ENCODE data around the gene OR8H3.
"Not testable (repeated sequence)": the region's sequence is repeated elsewhere in the genome, so short reads cannot be mapped to it uniquely, and the experiment has no call there.

OR8H3 gene

GRCh38 chr11:56122073-56122472, at the start of gene OR8H3:
Gene OR8H3 (plus strand): TSS chr11:56122373. CDS start chr11:56122373, 0 bp downstream.
- H3K9me3 ChIP-seq (ENCODE audit: control insufficient read depth in 2 of 2, low read length in 2 of 2): no peaks in the 10 kb centered on the region
- H3K9ac ChIP-seq (ENCODE audit: low read depth in 1 of 2, low read length in 2 of 2): no peak within 1 kb of the TSS
- H3K27ac ChIP-seq (ENCODE audit: low read depth in 2 of 2, low read length in 2 of 2): no peak within 1 kb of the TSS
- no peaks in the 10 kb centered on the region for H3K4me1 ChIP-seq (ENCODE audit: control insufficient read depth in 2 of 2, insufficient read depth in 2 of 2, low read length in 2 of 2)
- no peaks in the 10 kb centered on the region for H3K27me3 ChIP-seq (ENCODE audit: control insufficient read depth in 2 of 2, insufficient read depth in 2 of 2, low read length in 2 of 2)
- no peak within 1 kb of the TSS for H3K4me3 ChIP-seq (ENCODE audit: low read length in 2 of 2)
- no peaks in the 10 kb centered on the region for H3K36me3 ChIP-seq (ENCODE audit: control insufficient read depth in 2 of 2, insufficient read depth in 2 of 2, low read length in 2 of 2)

GRCh38 chr11:56089697-56090096, 32.5 kb upstream of the OR8H3 start:
- Histone ChIP-seq H3K9me3 (ENCODE audit: control insufficient read depth in 2 of 2, low read length in 2 of 2) (no peaks in the 10 kb centered on the region), H3K27ac (ENCODE audit: low read depth in 2 of 2, low read length in 2 of 2) (no peak overlapping the region), H3K4me3 (ENCODE audit: low read length in 2 of 2) (no peak overlapping the region)

GRCh38 chr11:56093008-56093407, 29.2 kb upstream of the OR8H3 start, which contains the start of gene OR8I2:
Gene OR8I2 (plus strand): TSS chr11:56093308. CDS start chr11:56093308, 0 bp downstream.
- no peaks in the 10 kb centered on the region for H3K9me3 ChIP-seq (ENCODE audit: control insufficient read depth in 2 of 2, low read length in 2 of 2)
- no peak within 1 kb of the TSS for H3K4me3 ChIP-seq (ENCODE audit: low read length in 2 of 2)
- no peak within 1 kb of the TSS for H3K27ac ChIP-seq (ENCODE audit: low read depth in 2 of 2, low read length in 2 of 2)
- no peaks in the 10 kb centered on the region for H3K36me3 ChIP-seq (ENCODE audit: control insufficient read depth in 2 of 2, insufficient read depth in 2 of 2, low read length in 2 of 2)
- H3K4me1 ChIP-seq (ENCODE audit: control insufficient read depth in 2 of 2, insufficient read depth in 2 of 2, low read length in 2 of 2): no peaks in the 10 kb centered on the region
- H3K27me3 ChIP-seq (ENCODE audit: control insufficient read depth in 2 of 2, insufficient read depth in 2 of 2, low read length in 2 of 2): no peaks in the 10 kb centered on the region
- H3K9ac ChIP-seq (ENCODE audit: low read depth in 1 of 2, low read length in 2 of 2): no peak within 1 kb of the TSS

More at GRCh38 chr11:56089697-56090096, 32.5 kb upstream of the OR8H3 start:
- Histone ChIP-seq H3K9ac (ENCODE audit: low read depth in 1 of 2, low read length in 2 of 2) (no peak overlapping the region), H3K4me1 (ENCODE audit: control insufficient read depth in 2 of 2, insufficient read depth in 2 of 2, low read length in 2 of 2) (no peaks in the 10 kb centered on the region), H3K27me3 (ENCODE audit: control insufficient read depth in 2 of 2, insufficient read depth in 2 of 2, low read length in 2 of 2) (no peaks in the 10 kb centered on the region), H3K36me3 (ENCODE audit: control insufficient read depth in 2 of 2, insufficient read depth in 2 of 2, low read length in 2 of 2) (no peaks in the 10 kb centered on the region)

GRCh38 chr11:56103210-56103737, 18.9 kb upstream of the OR8H3 start, which contains the start of gene OR8H2:
Gene OR8H2 (plus strand): TSS chr11:56103687. CDS start chr11:56105043, 1,356 bp downstream.
- H3K4me1 ChIP-seq (ENCODE audit: control insufficient read depth in 2 of 2, insufficient read depth in 2 of 2, low read length in 2 of 2): no peaks in the 10 kb centered on the region
- H3K27ac ChIP-seq (ENCODE audit: low read depth in 2 of 2, low read length in 2 of 2): no peak within 1 kb of the TSS
- no peaks in the 10 kb centered on the region for H3K9me3 ChIP-seq (ENCODE audit: control insufficient read depth in 2 of 2, low read length in 2 of 2)

GRCh38 chr11:56140151-56140661, 18.0 kb downstream of the OR8H3 start, which contains the start of gene OR8J3:
Gene OR8J3 (minus strand): TSS chr11:56140201. CDS start chr11:56137718, 2,483 bp downstream.
- Histone ChIP-seq H3K9ac (ENCODE audit: low read depth in 1 of 2, low read length in 2 of 2) (no peak within 1 kb of the TSS), H3K27me3 (ENCODE audit: control insufficient read depth in 2 of 2, insufficient read depth in 2 of 2, low read length in 2 of 2) (no peaks in the 10 kb centered on the region), H3K36me3 (ENCODE audit: control insufficient read depth in 2 of 2, insufficient read depth in 2 of 2, low read length in 2 of 2) (no peaks in the 10 kb centered on the region), H3K27ac (ENCODE audit: low read depth in 2 of 2, low read length in 2 of 2) (no peak within 1 kb of the TSS), H3K9me3 (ENCODE audit: control insufficient read depth in 2 of 2, low read length in 2 of 2) (no peaks in the 10 kb centered on the region), H3K4me1 (ENCODE audit: control insufficient read depth in 2 of 2, insufficient read depth in 2 of 2, low read length in 2 of 2) (no peaks in the 10 kb centered on the region), H3K4me3 (ENCODE audit: low read length in 2 of 2) (no peak within 1 kb of the TSS)

More at GRCh38 chr11:56103210-56103737, 18.9 kb upstream of the OR8H3 start, which contains the start of gene OR8H2:
- no peaks in the 10 kb centered on the region for H3K27me3 ChIP-seq (ENCODE audit: control insufficient read depth in 2 of 2, insufficient read depth in 2 of 2, low read length in 2 of 2)
- H3K36me3 ChIP-seq (ENCODE audit: control insufficient read depth in 2 of 2, insufficient read depth in 2 of 2, low read length in 2 of 2): no peaks in the 10 kb centered on the region
- no peak within 1 kb of the TSS for H3K4me3 ChIP-seq (ENCODE audit: low read length in 2 of 2)
- no peak within 1 kb of the TSS for H3K9ac ChIP-seq (ENCODE audit: low read depth in 1 of 2, low read length in 2 of 2)

GRCh38 chr11:56143681-56144080, 21.5 kb downstream of the OR8H3 start:
- H3K4me1 ChIP-seq (ENCODE audit: control insufficient read depth in 2 of 2, insufficient read depth in 2 of 2, low read length in 2 of 2); H3K9ac ChIP-seq (ENCODE audit: low read depth in 1 of 2, low read length in 2 of 2); H3K27me3 ChIP-seq (ENCODE audit: control insufficient read depth in 2 of 2, insufficient read depth in 2 of 2, low read length in 2 of 2); H3K4me3 ChIP-seq (ENCODE audit: low read length in 2 of 2); H3K9me3 ChIP-seq (ENCODE audit: control insufficient read depth in 2 of 2, low read length in 2 of 2); H3K27ac ChIP-seq (ENCODE audit: low read depth in 2 of 2, low read length in 2 of 2); H3K36me3 ChIP-seq (ENCODE audit: control insufficient read depth in 2 of 2, insufficient read depth in 2 of 2, low read length in 2 of 2): not testable (repeated sequence)

- Histone ChIP-seq H3K9ac (ENCODE audit: low read depth in 1 of 2, low read length in 2 of 2) (no peak overlapping the region), H3K4me1 (ENCODE audit: control insufficient read depth in 2 of 2, insufficient read depth in 2 of 2, low read length in 2 of 2) (no peaks in the 10 kb centered on the region), H3K4me3 (ENCODE audit: low read length in 2 of 2) (no peak overlapping the region), H3K9me3 (ENCODE audit: control insufficient read depth in 2 of 2, low read length in 2 of 2) (peaks cover 0 to 2% of the 10 kb centered on the region in 2 donors), H3K27ac (ENCODE audit: low read depth in 2 of 2, low read length in 2 of 2) (no peak overlapping the region), H3K27me3 (ENCODE audit: control insufficient read depth in 2 of 2, insufficient read depth in 2 of 2, low read length in 2 of 2) (no peaks in the 10 kb centered on the region), H3K36me3 (ENCODE audit: control insufficient read depth in 2 of 2, insufficient read depth in 2 of 2, low read length in 2 of 2) (no peaks in the 10 kb centered on the region)
These were observed 29.2 kb downstream of the OR8H3 start for GRCh38 chr11:56151376-56151775.

GRCh38 chr11:56152333-56152732, 30.2 kb downstream of the OR8H3 start:
- no peak overlapping the region for H3K27ac ChIP-seq (ENCODE audit: low read depth in 2 of 2, low read length in 2 of 2)
- peaks cover 0 to 2% of the 10 kb centered on the region in 2 donors for H3K9me3 ChIP-seq (ENCODE audit: control insufficient read depth in 2 of 2, low read length in 2 of 2)
- no peak overlapping the region for H3K9ac ChIP-seq (ENCODE audit: low read depth in 1 of 2, low read length in 2 of 2)
- H3K4me1 ChIP-seq (ENCODE audit: control insufficient read depth in 2 of 2, insufficient read depth in 2 of 2, low read length in 2 of 2): no peaks in the 10 kb centered on the region
- no peak overlapping the region for H3K4me3 ChIP-seq (ENCODE audit: low read length in 2 of 2)
- no peaks in the 10 kb centered on the region for H3K36me3 ChIP-seq (ENCODE audit: control insufficient read depth in 2 of 2, insufficient read depth in 2 of 2, low read length in 2 of 2)
- H3K27me3 ChIP-seq (ENCODE audit: control insufficient read depth in 2 of 2, insufficient read depth in 2 of 2, low read length in 2 of 2): no peaks in the 10 kb centered on the region

GRCh38 chr11:56160217-56160616, 38.0 kb downstream of the OR8H3 start, which contains the start of gene OR8K5:
Gene OR8K5 (minus strand): TSS chr11:56160317. CDS start chr11:56160317, 0 bp downstream.
- H3K9ac ChIP-seq (ENCODE audit: low read depth in 1 of 2, low read length in 2 of 2): no peak within 1 kb of the TSS
- no peaks in the 10 kb centered on the region for H3K9me3 ChIP-seq (ENCODE audit: control insufficient read depth in 2 of 2, low read length in 2 of 2)
- H3K36me3 ChIP-seq (ENCODE audit: control insufficient read depth in 2 of 2, insufficient read depth in 2 of 2, low read length in 2 of 2): no peaks in the 10 kb centered on the region
- H3K4me3 ChIP-seq (ENCODE audit: low read length in 2 of 2): no peak within 1 kb of the TSS
- H3K27ac ChIP-seq (ENCODE audit: low read depth in 2 of 2, low read length in 2 of 2): no peak within 1 kb of the TSS
- no peaks in the 10 kb centered on the region for H3K4me1 ChIP-seq (ENCODE audit: control insufficient read depth in 2 of 2, insufficient read depth in 2 of 2, low read length in 2 of 2)
- no peaks in the 10 kb centered on the region for H3K27me3 ChIP-seq (ENCODE audit: control insufficient read depth in 2 of 2, insufficient read depth in 2 of 2, low read length in 2 of 2)

GRCh38 chr11:56163804-56164203, 41.6 kb downstream of the OR8H3 start:
- H3K27ac ChIP-seq (ENCODE audit: low read depth in 2 of 2, low read length in 2 of 2): no peak overlapping the region
- no peaks in the 10 kb centered on the region for H3K9me3 ChIP-seq (ENCODE audit: control insufficient read depth in 2 of 2, low read length in 2 of 2)
- H3K27me3 ChIP-seq (ENCODE audit: control insufficient read depth in 2 of 2, insufficient read depth in 2 of 2, low read length in 2 of 2): no peaks in the 10 kb centered on the region
- H3K4me1 ChIP-seq (ENCODE audit: control insufficient read depth in 2 of 2, insufficient read depth in 2 of 2, low read length in 2 of 2): no peaks in the 10 kb centered on the region
- no peak overlapping the region for H3K4me3 ChIP-seq (ENCODE audit: low read length in 2 of 2)
- no peak overlapping the region for H3K9ac ChIP-seq (ENCODE audit: low read depth in 1 of 2, low read length in 2 of 2)
- H3K36me3 ChIP-seq (ENCODE audit: control insufficient read depth in 2 of 2, insufficient read depth in 2 of 2, low read length in 2 of 2): no peaks in the 10 kb centered on the region
